Activated naive CD4-positive, alpha-beta T cell treated with anti-CD3 and anti-CD28 coated beads for 36 hours (primary cell): ENCODE data around the gene IGF2BP1. TPM values are rescaled to one million over a fixed set of nuclear protein-coding genes. Genes with fewer than 3 reads are reported as not detected.

ENCODE experiments used
- CTCF ChIA-PET: fragments of 350-600 bp; sonication (Branson Sonifier 250); formaldehyde crosslinking; loops from one replicate; lab custom pipeline; 2021; ENCODE audit warnings: antibody characterized with exemption; lab: Charles Lee
- DNase-seq: peaks from one replicate; pipeline ENCODE4 v3.0.0-alpha.2; 2020
- H3K27ac Mint-ChIP-seq: one replicate; pipeline ENCODE4 v1.8.0; 2021; ENCODE audit warnings: mild to moderate bottlenecking, mixed read lengths
- H3K27me3 Mint-ChIP-seq: one replicate; pipeline ENCODE4 v1.8.0; 2021; ENCODE audit warnings: low read depth, mixed read lengths
- H3K36me3 Mint-ChIP-seq: one replicate; pipeline ENCODE4 v1.8.0; 2021; ENCODE audit warnings: low read depth, mixed read lengths
- H3K4me1 Mint-ChIP-seq: one replicate; pipeline ENCODE4 v1.8.0; 2021; ENCODE audit warnings: low read depth, mixed read lengths
- H3K4me3 Mint-ChIP-seq: one replicate; pipeline ENCODE4 v1.8.0; 2021; ENCODE audit warnings: mild to moderate bottlenecking, moderate library complexity, mixed read lengths
- H3K9me3 Mint-ChIP-seq: one replicate; pipeline ENCODE4 v1.8.0; 2021; ENCODE audit warnings: mixed read lengths
- intact Hi-C: fragments of 100-400 bp; cut with micrococcal nuclease; formaldehyde crosslinking; loops from one replicate; pipeline ENCODE4 v1.15.1; 2023
- total RNA-seq, 2 experiments: library from RNA; stranded (reverse); gene quantifications; one replicate each; pipeline ENCODE4 v1.2.3, GENCODE V29; 2021

IGF2BP1 gene
- total RNA-seq = under 1 TPM; 0.57 to 0.60 TPM

DNA sequence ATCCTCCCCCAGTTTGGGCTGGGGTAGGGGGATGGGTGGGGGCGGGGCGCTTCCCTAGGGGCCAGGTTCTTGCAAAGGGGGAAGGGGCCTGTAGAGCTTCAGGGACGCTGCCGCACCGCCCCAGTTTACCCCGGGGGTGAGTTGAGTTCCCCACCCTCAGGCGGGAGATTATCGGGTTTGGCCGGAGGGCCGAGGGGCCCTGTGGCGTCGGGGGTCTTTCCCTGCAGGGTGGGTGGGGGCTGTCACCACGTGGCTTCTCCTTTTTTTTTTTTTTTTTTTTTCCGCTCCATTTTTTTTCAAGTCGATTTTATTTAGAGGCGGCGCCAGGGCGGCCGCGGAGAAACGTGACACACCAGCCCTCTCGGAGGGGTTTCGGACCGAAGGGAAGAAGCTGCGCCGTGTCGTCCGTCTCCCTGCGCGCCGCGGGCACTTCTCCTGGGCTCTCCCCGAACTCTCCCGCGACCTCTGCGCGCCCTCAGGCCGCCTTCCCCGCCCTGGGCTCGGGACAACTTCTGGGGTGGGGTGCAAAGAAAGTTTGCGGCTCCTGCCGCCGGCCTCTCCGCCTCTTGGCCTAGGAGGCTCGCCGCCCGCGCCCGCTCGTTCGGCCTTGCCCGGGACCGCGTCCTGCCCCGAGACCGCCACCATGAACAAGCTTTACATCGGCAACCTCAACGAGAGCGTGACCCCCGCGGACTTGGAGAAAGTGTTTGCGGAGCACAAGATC, at the start of gene IGF2BP1:
Gene IGF2BP1, plus strand, starts transcription at position 283 of the 724 bp plus-strand sequence. Its CDS starts 361 bp downstream, at position 644.
- Mint-ChIP-seq H3K4me3 (peak within 1 kb of the TSS; percentile 65), H3K36me3 (no peaks in the 10 kb centered on the region), H3K9me3 (no peaks in the 10 kb centered on the region), H3K4me1 (peaks cover 29% of the 10 kb centered on the region), H3K27me3 (peaks cover 68% of the 10 kb centered on the region), H3K27ac (no peak within 1 kb of the TSS)
- CTCF ChIA-PET = interaction anchor here (1.8 kb wide), 1 partner anchor 39 kb away, joined by 4 read pairs; no protein-coding TSS in a partner anchor
- DNase-seq = peak; percentile 29
- intact Hi-C loops = loop anchor here (10.0 kb wide), 1 partner anchor 272 kb away; the partner anchor contains the start of genes HOXB13, PRAC1 and PRAC2

DNA sequence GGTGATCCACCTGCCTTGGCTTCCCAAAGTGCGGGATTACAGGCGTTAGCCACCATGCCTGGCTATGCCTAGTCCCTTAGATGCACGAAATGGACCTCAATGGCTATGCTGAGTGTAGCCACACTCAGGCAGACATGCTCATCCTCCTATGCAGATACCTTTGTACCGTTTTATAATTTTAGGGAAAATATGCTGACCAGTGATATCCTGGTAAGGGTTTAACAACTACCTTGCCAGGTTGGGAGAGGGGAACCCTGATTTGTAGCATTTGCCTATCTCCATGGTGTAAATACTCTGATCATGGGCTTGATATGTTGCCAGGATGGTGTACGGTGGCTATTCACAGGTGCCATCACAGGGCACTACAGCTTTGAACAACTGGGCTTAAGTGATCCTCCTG, 45.6 kb upstream of the IGF2BP1 start:
- Mint-ChIP-seq H3K9me3 (no peaks in the 10 kb centered on the region), H3K4me3 (no peak overlapping the region), H3K27me3 (peaks cover 10% of the 10 kb centered on the region), H3K4me1 (peaks cover 4% of the 10 kb centered on the region), H3K36me3 (no peaks in the 10 kb centered on the region), H3K27ac (no peak overlapping the region)
- DNase-seq = no peak
- intact Hi-C loops = no loop called here
- CTCF ChIA-PET = interaction anchor here (0.7 kb wide), 1 partner anchor 275 kb away, joined by 3 read pairs; no protein-coding TSS in a partner anchor

DNA sequence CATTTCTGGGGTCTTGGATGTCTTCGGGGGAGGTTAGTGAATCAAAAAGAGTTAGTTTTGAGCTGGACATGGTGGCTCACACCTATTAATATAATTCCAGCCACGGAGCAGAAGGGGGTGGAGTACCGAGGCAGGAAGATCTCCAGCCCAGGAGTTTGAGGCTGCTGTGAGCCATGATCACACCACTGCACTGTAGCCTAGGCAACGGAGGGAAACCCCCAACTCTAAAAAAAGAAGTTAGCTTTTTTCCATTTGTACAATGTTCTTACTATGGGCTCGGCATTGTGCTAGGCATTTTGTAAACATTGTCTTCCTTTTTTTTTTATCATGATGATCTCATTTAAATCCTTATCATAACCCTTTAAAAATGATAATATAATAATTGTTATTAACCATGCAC, 44.3 kb upstream of the IGF2BP1 start:
- DNase-seq = peak; percentile 57
- H3K36me3 Mint-ChIP-seq = no peaks in the 10 kb centered on the region
- CTCF ChIA-PET = interaction anchor here (0.7 to 1.1 kb wide), 3 partner anchors 69 to 83 kb away, joined by 3 to 6 read pairs (median 4); no protein-coding TSS in a partner anchor
- no peak overlapping the region for H3K4me3 Mint-ChIP-seq
- H3K4me1 Mint-ChIP-seq = peaks cover 4% of the 10 kb centered on the region
- intact Hi-C loops = no loop called here
- peak overlapping the region; percentile 5 for H3K27ac Mint-ChIP-seq
- peaks cover 11% of the 10 kb centered on the region for H3K27me3 Mint-ChIP-seq
- H3K9me3 Mint-ChIP-seq = no peaks in the 10 kb centered on the region

DNA sequence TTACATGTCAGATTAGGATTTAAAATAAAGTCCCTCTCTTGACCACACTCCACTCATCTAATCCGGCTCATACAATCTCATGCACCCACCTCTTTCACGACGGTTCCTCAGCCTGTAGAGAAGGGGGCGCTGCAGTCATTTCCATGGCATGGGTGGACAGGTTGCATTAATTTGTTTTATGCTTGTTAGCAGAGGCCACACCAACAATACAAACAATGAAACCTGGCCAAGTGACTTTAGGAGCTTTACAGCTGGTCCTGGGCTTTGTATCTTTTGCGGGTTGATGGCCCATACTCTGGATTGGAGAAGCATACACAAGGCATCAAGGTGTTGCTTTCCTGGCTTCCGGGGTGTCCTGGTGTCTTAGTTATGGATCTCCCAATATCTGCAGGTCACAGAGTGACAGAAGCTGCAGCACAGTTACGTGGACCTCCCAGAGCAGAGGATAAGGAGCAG, 42.9 kb upstream of the IGF2BP1 start:
- intact Hi-C loops = loop anchor here (1.0 kb wide), 1 partner anchor 78 kb away; no protein-coding TSS in a partner anchor
- Mint-ChIP-seq H3K27ac (no peak overlapping the region), H3K4me1 (peaks cover 4% of the 10 kb centered on the region), H3K4me3 (no peak overlapping the region), H3K36me3 (no peaks in the 10 kb centered on the region), H3K27me3 (peaks cover 17% of the 10 kb centered on the region), H3K9me3 (no peaks in the 10 kb centered on the region)
- CTCF ChIA-PET = no interaction called here
- peak; percentile 43 for DNase-seq

DNA sequence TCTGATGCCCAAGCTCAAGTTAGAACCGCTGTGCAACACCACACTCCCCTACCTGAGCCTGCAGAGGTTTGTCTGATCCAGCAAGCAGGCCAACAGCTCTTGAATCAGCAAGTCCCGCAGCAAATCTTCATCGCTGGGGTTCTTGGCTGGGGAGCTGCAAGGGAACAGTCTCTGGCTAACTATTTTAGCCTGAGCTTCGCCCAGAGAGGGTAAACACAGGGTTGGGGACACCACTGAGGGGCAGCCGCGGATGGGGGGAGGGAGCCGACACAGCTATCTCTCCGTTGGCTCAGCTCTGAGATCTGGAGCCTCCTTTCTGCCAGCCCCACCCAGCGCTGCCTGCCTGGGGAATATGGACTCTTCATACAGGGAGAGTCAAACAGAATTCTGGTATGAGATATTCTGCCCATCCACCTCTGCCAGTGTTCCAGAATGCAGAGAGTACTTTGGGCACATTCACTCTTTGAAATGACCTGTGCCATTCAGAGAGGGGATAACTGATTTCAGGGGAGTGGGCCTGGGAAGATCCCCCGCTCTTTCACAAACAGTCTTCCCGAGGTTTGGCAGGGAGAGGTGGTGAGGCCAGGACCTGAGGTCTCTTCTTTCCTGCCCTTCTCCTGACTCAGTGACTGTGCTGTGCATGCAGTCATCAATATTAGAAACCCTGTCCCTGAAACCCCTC, 36.2 kb upstream of the IGF2BP1 start:
- intact Hi-C loops = no loop called here
- H3K27me3 Mint-ChIP-seq = peaks cover 28% of the 10 kb centered on the region
- no peaks in the 10 kb centered on the region for H3K36me3 Mint-ChIP-seq
- no peak overlapping the region for H3K4me3 Mint-ChIP-seq
- no peak overlapping the region for H3K27ac Mint-ChIP-seq
- CTCF ChIA-PET = interaction anchor here (1.5 kb wide), 1 partner anchor 71 kb away, joined by 4 read pairs; no protein-coding TSS in a partner anchor
- no peak for DNase-seq
- H3K9me3 Mint-ChIP-seq = no peaks in the 10 kb centered on the region
- H3K4me1 Mint-ChIP-seq = no peaks in the 10 kb centered on the region

DNA sequence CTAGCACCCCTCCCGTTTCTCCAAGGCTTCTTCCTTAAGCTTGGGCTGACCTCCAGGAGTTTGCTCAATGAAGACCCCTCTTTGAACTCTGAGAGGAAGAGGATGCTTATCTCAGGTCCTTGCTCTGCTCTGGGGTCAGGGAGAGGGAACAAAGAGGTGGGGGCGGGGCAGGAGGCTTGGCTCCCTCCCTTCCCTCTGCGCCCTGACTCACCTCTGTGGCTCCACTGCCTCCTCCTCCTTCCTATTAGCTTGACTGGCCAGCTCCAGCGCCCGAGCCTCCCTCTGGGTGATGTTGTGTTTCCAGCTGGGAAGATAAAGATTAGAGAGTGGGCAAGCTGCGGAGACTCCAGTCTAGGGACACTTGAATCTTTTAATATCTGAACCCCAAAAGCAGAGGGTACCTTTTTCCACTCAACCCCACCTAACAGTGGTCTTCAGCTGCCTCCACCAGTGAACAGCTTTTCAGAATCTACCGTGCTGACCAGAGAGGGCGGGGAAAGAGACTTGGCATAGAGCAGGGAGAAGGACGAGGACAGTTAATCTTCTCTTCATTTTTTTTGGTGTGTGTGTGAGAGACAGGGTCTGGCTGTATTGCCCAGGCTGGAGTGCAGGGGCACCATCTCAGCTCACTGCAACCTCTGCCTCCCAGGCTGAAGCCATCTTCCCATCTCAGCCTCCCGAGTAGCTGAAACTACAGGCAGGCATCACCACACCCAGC, 35.5 kb upstream of the IGF2BP1 start:
- CTCF ChIA-PET = no interaction called here
- no peaks in the 10 kb centered on the region for H3K36me3 Mint-ChIP-seq
- no peak overlapping the region for H3K4me3 Mint-ChIP-seq
- H3K4me1 Mint-ChIP-seq = no peaks in the 10 kb centered on the region
- H3K27ac Mint-ChIP-seq = no peak overlapping the region
- no peaks in the 10 kb centered on the region for H3K9me3 Mint-ChIP-seq
- peaks cover 28% of the 10 kb centered on the region for H3K27me3 Mint-ChIP-seq
- intact Hi-C loops = no loop called here
- DNase-seq = no peak

DNA sequence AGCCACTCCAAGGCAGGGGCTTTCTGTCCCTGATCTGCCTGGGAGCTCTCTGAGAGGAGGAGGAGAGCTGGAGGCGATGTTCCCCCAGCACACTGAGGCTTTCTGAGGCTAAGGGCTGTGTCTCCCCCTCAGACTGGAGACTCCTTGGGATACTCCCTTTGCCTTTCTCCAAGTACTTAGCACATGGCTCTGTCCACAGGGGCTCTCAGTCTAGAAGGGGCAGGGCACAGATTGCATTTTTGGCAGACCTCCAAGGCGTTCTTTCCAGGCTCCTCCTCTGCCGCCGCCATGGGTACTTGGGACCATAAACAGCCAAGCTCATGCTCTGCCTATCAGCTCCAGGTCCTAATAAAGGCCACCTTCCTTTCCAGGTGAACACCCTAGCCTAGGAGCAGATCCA, 27.0 kb upstream of the IGF2BP1 start:
- H3K27me3 Mint-ChIP-seq = peaks cover 39% of the 10 kb centered on the region
- no peaks in the 10 kb centered on the region for H3K36me3 Mint-ChIP-seq
- no peaks in the 10 kb centered on the region for H3K9me3 Mint-ChIP-seq
- no peak overlapping the region for H3K27ac Mint-ChIP-seq
- DNase-seq = no peak
- CTCF ChIA-PET = interaction anchor here (0.6 kb wide), 1 partner anchor 41 kb away, joined by 3 read pairs; no protein-coding TSS in a partner anchor
- H3K4me1 Mint-ChIP-seq = no peaks in the 10 kb centered on the region
- no peak overlapping the region for H3K4me3 Mint-ChIP-seq
- intact Hi-C loops = no loop called here

DNA sequence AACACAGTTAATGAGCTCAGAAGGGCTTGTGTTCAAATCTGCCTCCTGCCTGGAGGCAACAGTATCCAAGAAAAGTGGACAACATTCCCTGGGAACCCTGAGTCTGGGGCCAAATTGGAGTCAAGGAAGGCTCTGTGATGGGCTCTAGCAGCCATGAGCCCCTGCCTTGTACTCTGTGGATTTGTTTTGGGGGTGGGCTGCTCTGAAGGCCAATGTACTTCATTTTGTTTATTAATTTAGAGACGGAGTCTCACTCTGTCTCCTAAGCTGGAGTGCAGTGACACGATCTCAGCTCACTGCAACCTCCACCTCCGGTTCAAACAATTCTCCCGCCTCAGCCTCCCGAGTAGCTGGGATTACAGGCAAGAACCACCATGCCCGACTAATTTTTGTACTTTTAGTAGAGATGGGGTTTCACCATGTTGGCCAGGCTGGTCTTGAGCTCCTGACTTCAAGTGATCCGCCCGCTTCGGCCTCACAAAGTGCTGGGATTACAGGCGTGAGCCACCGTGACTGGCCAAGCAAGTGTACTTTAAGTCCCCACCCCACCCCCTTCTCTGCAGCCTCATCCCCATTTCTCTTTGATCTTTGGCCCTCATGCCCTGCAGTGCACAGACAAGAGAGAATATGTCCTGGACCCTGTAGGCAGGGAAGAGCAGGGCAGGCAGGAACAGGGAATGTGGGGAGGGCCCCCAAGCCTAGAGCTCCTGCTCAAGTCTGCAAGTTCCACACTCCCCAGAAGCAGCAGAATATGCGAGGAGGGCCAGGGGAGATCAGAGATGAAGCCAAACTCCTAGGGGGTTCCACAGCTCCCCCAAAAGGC, 26.1 kb upstream of the IGF2BP1 start:
- H3K27me3 Mint-ChIP-seq = peaks cover 37% of the 10 kb centered on the region
- H3K4me3 Mint-ChIP-seq = no peak overlapping the region
- no peaks in the 10 kb centered on the region for H3K36me3 Mint-ChIP-seq
- no peaks in the 10 kb centered on the region for H3K4me1 Mint-ChIP-seq
- no peaks in the 10 kb centered on the region for H3K9me3 Mint-ChIP-seq
- CTCF ChIA-PET = interaction anchor here (0.6 kb wide), 1 partner anchor 40 kb away, joined by 3 read pairs; no protein-coding TSS in a partner anchor
- DNase-seq = no peak
- no peak overlapping the region for H3K27ac Mint-ChIP-seq
- intact Hi-C loops = no loop called here

DNA sequence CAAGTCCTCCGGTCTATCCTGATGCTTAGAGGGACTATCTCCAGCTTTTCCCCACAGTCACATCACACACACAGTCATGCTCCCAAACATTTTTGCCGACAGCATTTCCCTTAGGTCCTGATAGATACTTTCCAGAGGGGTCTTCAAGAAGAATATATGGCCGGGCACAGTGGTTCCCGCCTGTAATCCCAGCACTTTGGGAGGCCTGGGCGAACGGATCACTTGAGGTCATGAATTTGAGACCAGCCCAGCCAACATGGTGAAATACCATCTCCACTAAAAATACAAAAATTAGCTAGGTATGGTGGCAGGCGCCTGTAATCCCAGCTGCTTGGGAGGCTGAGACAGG, 24.5 kb upstream of the IGF2BP1 start:
- Mint-ChIP-seq H3K4me3 (no peak overlapping the region), H3K27ac (no peak overlapping the region), H3K27me3 (peaks cover 34% of the 10 kb centered on the region), H3K9me3 (no peaks in the 10 kb centered on the region), H3K4me1 (no peaks in the 10 kb centered on the region), H3K36me3 (no peaks in the 10 kb centered on the region)
- intact Hi-C loops = no loop called here
- DNase-seq = no peak
- CTCF ChIA-PET = no interaction called here

DNA sequence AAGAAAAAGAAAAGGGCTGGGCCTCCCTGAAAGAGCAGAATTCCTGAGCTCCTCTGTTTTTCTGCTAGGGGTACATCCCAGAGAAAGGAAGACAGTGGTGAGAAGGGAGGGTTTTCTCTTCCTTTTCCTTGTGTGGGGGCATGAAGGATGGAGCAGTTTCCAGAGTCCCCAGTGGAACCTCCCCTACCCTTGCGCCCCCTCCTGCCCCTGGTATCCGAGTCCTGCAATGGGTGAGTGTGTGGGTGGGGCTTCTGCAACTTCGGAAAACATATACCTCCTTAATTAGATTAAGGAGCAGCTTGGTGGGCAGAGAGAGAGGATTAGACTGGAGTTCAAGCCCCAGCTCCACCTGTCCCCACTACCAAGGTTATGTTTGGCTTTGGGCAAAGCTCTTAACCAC, 23.4 kb upstream of the IGF2BP1 start:
- H3K9me3 Mint-ChIP-seq = no peaks in the 10 kb centered on the region
- H3K27ac Mint-ChIP-seq = no peak overlapping the region
- no peak overlapping the region for H3K4me3 Mint-ChIP-seq
- no peaks in the 10 kb centered on the region for H3K4me1 Mint-ChIP-seq
- H3K36me3 Mint-ChIP-seq = no peaks in the 10 kb centered on the region
- peaks cover 34% of the 10 kb centered on the region for H3K27me3 Mint-ChIP-seq
- CTCF ChIA-PET = no interaction called here
- intact Hi-C loops = no loop called here
- DNase-seq = no peak

DNA sequence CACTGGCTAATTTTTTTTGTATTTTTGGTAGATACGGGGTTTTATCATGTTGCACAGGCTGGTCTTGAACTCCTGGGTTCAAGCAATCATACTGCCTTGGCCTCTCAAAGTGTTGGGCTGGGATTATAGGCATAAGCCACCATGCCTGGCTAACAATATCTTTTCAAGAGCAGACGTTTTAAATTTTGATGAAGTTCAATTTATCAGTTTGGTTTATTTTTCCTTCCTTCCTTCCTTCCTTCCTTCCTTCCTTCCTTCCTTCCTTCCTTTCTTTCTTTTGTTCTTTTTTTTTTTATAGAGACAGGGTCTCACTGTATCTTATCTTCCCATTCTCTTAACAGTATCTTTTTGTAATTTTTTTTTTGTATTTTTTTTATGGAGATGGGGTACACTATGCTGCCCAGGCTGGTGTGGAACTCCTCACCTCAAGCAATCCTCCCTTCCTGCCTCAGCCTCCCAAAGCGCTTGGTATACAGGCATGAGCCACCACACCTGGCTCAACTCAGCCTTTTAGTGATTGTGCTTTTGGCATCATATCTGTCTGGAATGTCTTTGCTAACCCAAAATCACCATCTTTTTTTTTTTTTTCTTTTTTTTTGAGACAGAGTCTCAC, 15.2 kb upstream of the IGF2BP1 start:
- intact Hi-C loops = no loop called here
- CTCF ChIA-PET = no interaction called here
- Mint-ChIP-seq H3K36me3 (no peaks in the 10 kb centered on the region), H3K27ac (no peak overlapping the region), H3K4me3 (no peak overlapping the region), H3K9me3 (peaks cover 4% of the 10 kb centered on the region), H3K4me1 (no peaks in the 10 kb centered on the region), H3K27me3 (peaks cover 6% of the 10 kb centered on the region)
- no peak for DNase-seq
